ENCODE data around the gene ZNF101.
"Not testable (repeated sequence)": the region's sequence is repeated elsewhere in the genome, so short reads cannot be mapped to it uniquely, and the experiment has no call there.

Gene ZNF101

GRCh38 chr19:19670070-19670551, 1.5 kb downstream of the ZNF101 start:
- Histone ChIP-seq H3K9ac (ENCODE audit: low read depth, low read length) (peak overlapping the region; percentile 87), H3K9me3 (ENCODE audit: insufficient read depth, low read depth, low read length) (no peaks in the 10 kb centered on the region; the same call in 1 of the 2 replicates), H3K4me1 (ENCODE audit: insufficient read depth, low read length) (peaks cover 9% of the 10 kb centered on the region; the same call in 1 of the 2 replicates), H3K27me3 (ENCODE audit: insufficient read depth, low read length) (no peaks in the 10 kb centered on the region), H3K36me3 (ENCODE audit: insufficient read depth, low read depth, low read length) (peaks cover 23% of the 10 kb centered on the region), H3K4me3 (ENCODE audit: low read length) (peak overlapping the region; percentile 85), H3K27ac (ENCODE audit: low read length) (no peak overlapping the region)

DNA sequence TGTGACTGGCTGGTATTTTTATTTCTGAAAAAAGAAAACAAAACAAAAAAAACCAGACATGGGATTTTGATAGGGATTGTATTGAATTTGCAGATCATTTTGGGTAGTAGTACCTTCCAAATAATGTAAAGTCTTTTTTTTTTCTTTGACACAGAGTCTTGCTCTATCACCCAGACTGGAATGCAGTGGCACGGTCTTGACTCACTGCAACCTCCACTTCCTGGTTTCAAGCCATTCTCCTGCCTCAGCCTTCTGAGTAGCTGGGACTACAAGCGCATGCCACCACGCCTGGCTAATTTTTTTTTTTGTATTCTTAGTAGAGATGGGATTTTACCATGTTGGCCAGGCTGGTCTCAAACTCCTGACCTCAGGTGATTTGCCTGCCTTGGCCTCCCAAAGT, 4.2 kb downstream of the ZNF101 start:
- no peak overlapping the region for H3K9ac ChIP-seq (ENCODE audit: low read depth, low read length)
- H3K36me3 ChIP-seq (ENCODE audit: insufficient read depth, low read depth, low read length) = peaks cover 48% of the 10 kb centered on the region
- no peaks in the 10 kb centered on the region for H3K27me3 ChIP-seq (ENCODE audit: insufficient read depth, low read length)
- H3K4me1 ChIP-seq (ENCODE audit: insufficient read depth, low read length) = peaks cover 9% of the 10 kb centered on the region; the same call in 1 of the 2 replicates
- no peaks in the 10 kb centered on the region; the same call in 1 of the 2 replicates for H3K9me3 ChIP-seq (ENCODE audit: insufficient read depth, low read depth, low read length)
- no peak overlapping the region for H3K27ac ChIP-seq (ENCODE audit: low read length)
- no peak overlapping the region for H3K4me3 ChIP-seq (ENCODE audit: low read length)

- Histone ChIP-seq H3K9ac (ENCODE audit: low read depth, low read length) (no peak overlapping the region), H3K36me3 (ENCODE audit: insufficient read depth, low read depth, low read length) (peaks cover 63% of the 10 kb centered on the region), H3K4me1 (ENCODE audit: insufficient read depth, low read length) (peaks cover 4% of the 10 kb centered on the region; the same call in 1 of the 2 replicates), H3K27ac (ENCODE audit: low read length) (no peak overlapping the region), H3K9me3 (ENCODE audit: insufficient read depth, low read depth, low read length) (no peaks in the 10 kb centered on the region; the same call in none of the 2 replicates), H3K27me3 (ENCODE audit: insufficient read depth, low read length) (no peaks in the 10 kb centered on the region), H3K4me3 (ENCODE audit: low read length) (no peak overlapping the region)
Measured at GRCh38 chr19:19674315-19674714, 5.7 kb downstream of the ZNF101 start.

DNA sequence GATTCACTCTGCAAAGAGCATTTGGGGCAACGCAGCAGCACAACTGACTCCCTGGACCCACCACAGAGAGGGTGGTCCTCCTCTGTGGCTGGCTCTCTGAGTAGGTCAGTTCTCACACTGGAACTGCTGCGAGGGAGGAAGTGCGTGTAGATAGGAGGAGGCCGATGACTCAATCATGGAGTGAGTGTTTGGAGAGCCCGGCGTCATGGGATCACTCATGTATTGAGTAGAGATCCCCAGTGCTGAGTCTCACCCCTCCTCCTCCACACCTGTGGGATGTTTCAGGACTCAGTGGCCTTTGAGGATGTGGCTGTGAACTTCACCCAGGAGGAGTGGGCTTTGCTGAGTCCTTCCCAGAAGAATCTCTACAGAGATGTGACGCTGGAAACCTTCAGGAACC, 8.9 kb downstream of the ZNF101 start:
- Histone ChIP-seq H3K27ac (ENCODE audit: low read length) (no peak overlapping the region), H3K4me3 (ENCODE audit: low read length) (no peak overlapping the region)

DNA sequence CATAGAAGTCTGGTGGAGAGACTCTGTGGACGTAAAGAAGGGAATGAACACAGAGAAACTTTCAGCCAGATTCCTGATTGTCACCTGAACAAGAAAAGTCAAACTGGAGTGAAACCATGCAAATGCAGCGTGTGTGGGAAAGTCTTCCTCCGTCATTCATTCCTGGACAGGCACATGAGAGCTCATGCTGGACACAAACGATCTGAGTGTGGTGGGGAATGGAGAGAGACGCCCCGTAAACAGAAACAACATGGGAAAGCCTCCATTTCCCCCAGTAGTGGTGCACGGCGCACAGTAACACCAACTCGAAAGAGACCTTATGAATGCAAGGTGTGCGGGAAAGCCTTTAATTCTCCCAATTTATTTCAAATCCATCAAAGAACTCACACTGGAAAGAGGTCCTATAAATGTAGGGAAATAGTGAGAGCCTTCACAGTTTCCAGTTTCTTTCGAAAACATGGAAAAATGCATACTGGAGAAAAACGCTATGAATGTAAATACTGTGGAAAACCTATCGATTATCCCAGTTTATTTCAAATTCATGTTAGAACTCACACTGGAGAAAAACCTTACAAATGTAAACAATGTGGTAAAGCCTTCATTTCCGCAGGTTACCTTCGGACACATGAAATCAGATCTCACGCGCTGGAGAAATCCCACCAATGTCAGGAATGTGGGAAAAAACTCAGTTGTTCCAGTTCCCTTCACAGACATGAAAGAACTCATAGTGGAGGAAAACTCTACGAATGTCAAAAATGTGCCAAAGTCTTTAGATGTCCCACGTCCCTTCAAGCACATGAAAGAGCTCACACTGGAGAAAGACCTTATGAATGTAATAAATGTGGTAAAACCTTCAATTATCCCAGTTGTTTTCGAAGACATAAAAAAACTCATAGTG, 10.8 kb downstream of the ZNF101 start:
- H3K27ac ChIP-seq (ENCODE audit: low read length) = no peak overlapping the region
- no peaks in the 10 kb centered on the region for H3K27me3 ChIP-seq (ENCODE audit: insufficient read depth, low read length)
- peaks cover 66% of the 10 kb centered on the region for H3K36me3 ChIP-seq (ENCODE audit: insufficient read depth, low read depth, low read length)
- H3K4me3 ChIP-seq (ENCODE audit: low read length) = no peak overlapping the region
- peaks cover 5% of the 10 kb centered on the region for H3K9me3 ChIP-seq (ENCODE audit: insufficient read depth, low read depth, low read length)
- H3K9ac ChIP-seq (ENCODE audit: low read depth, low read length) = no peak overlapping the region
- H3K4me1 ChIP-seq (ENCODE audit: insufficient read depth, low read length) = no peaks in the 10 kb centered on the region

More for the DNA sequence above, 8.9 kb downstream of the ZNF101 start:
- Histone ChIP-seq H3K4me1 (ENCODE audit: insufficient read depth, low read length) (no peaks in the 10 kb centered on the region), H3K27me3 (ENCODE audit: insufficient read depth, low read length) (no peaks in the 10 kb centered on the region), H3K9ac (ENCODE audit: low read depth, low read length) (no peak overlapping the region), H3K9me3 (ENCODE audit: insufficient read depth, low read depth, low read length) (peaks cover 5% of the 10 kb centered on the region), H3K36me3 (ENCODE audit: insufficient read depth, low read depth, low read length) (peaks cover 81% of the 10 kb centered on the region)

DNA sequence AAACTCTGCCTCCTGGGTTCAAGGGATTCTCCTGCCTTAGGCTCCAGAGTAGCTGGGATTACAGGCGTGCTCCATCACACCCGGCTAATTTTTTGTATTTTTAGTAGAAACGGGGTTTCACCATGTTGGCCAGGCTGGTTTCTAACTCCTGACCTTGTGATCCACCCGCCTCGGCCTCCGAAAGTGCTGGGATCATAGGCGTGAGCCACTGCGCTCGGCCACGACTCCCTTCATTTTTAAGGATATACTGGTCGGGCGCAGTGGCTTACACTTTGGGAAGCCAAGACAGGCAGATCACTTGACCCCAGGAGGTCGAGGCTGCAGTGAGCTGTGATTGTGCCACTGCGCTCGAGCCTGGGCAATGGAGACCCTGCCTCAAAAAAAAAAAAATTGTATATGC, 17.5 kb downstream of the ZNF101 start:
- H3K9ac ChIP-seq (ENCODE audit: low read depth, low read length); H3K4me1 ChIP-seq (ENCODE audit: insufficient read depth, low read length); H3K27me3 ChIP-seq (ENCODE audit: insufficient read depth, low read length); H3K9me3 ChIP-seq (ENCODE audit: insufficient read depth, low read depth, low read length); H3K27ac ChIP-seq (ENCODE audit: low read length); H3K4me3 ChIP-seq (ENCODE audit: low read length): not testable (repeated sequence)
- peaks cover 10% of the 10 kb centered on the region for H3K36me3 ChIP-seq (ENCODE audit: insufficient read depth, low read depth, low read length)

- Histone ChIP-seq H3K4me1 (ENCODE audit: insufficient read depth, low read length) (no peaks in the 10 kb centered on the region), H3K27ac (ENCODE audit: low read length) (no peak overlapping the region), H3K36me3 (ENCODE audit: insufficient read depth, low read depth, low read length) (peaks cover 6% of the 10 kb centered on the region; the same call in 1 of the 2 replicates), H3K4me3 (ENCODE audit: low read length) (no peak overlapping the region), H3K9me3 (ENCODE audit: insufficient read depth, low read depth, low read length) (no peaks in the 10 kb centered on the region), H3K9ac (ENCODE audit: low read depth, low read length) (no peak overlapping the region), H3K27me3 (ENCODE audit: insufficient read depth, low read length) (no peaks in the 10 kb centered on the region)
Measured at GRCh38 chr19:19686580-19686979, 17.9 kb downstream of the ZNF101 start.

- Histone ChIP-seq H3K27ac (ENCODE audit: low read length) (no peak overlapping the region), H3K9ac (ENCODE audit: low read depth, low read length) (no peak overlapping the region), H3K4me3 (ENCODE audit: low read length) (no peak overlapping the region), H3K4me1 (ENCODE audit: insufficient read depth, low read length) (no peaks in the 10 kb centered on the region), H3K36me3 (ENCODE audit: insufficient read depth, low read depth, low read length) (peaks cover 2% of the 10 kb centered on the region; the same call in 1 of the 2 replicates), H3K9me3 (ENCODE audit: insufficient read depth, low read depth, low read length) (no peaks in the 10 kb centered on the region), H3K27me3 (ENCODE audit: insufficient read depth, low read length) (no peaks in the 10 kb centered on the region)
Measured at GRCh38 chr19:19687090-19687489, 18.5 kb downstream of the ZNF101 start.

- not testable (repeated sequence) for H3K9me3 ChIP-seq (ENCODE audit: insufficient read depth, low read depth, low read length); H3K27ac ChIP-seq (ENCODE audit: low read length); H3K27me3 ChIP-seq (ENCODE audit: insufficient read depth, low read length); H3K9ac ChIP-seq (ENCODE audit: low read depth, low read length); H3K36me3 ChIP-seq (ENCODE audit: insufficient read depth, low read depth, low read length); H3K4me3 ChIP-seq (ENCODE audit: low read length); H3K4me1 ChIP-seq (ENCODE audit: insufficient read depth, low read length)
Measured at GRCh38 chr19:19689023-19689422, 20.4 kb downstream of the ZNF101 start.

DNA sequence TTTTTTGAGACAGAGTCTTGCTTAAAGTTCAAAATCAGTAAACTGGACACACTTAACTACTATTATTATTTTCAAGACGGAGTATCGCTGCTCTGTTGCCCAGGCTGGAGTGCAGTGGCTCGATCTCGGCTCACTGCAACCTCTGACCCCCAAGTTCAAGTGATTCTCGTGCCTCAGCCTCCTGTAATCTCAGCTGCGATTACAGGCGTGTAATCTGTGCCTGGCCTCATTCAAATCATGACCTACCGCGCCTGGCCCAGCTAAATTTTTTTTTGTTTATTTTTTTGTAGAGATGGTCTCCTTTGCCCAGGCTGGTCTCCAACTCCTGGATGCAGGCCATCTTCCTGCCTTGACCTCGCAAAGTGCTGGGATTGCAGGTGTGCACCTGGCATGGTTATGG, 23.0 kb downstream of the ZNF101 start:
- Histone ChIP-seq H3K9me3 (ENCODE audit: insufficient read depth, low read depth, low read length) (no peaks in the 10 kb centered on the region), H3K9ac (ENCODE audit: low read depth, low read length) (no peak overlapping the region), H3K4me3 (ENCODE audit: low read length) (no peak overlapping the region), H3K36me3 (ENCODE audit: insufficient read depth, low read depth, low read length) (no peaks in the 10 kb centered on the region), H3K4me1 (ENCODE audit: insufficient read depth, low read length) (no peaks in the 10 kb centered on the region), H3K27ac (ENCODE audit: low read length) (no peak overlapping the region), H3K27me3 (ENCODE audit: insufficient read depth, low read length) (no peaks in the 10 kb centered on the region)

DNA sequence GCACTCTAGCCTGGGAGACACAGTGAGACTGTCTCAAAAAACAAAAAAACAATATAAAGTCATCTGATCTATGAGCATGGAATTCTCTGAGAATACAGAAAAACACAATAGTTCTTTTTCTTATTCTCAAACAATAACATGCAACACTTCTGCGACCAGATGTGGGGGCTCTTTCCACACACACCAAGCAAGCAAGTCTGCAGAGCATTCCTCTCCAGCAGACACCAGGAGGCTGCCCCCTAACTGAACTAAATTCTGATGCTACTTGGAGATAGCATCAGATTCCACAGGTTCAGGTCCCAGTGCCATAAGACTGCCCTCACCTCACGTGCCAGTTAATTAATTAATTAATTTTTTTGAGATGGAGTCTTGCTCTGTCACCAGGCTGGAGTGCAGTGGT, 27.7 kb downstream of the ZNF101 start:
- no peaks in the 10 kb centered on the region for H3K27me3 ChIP-seq (ENCODE audit: insufficient read depth, low read length)
- H3K36me3 ChIP-seq (ENCODE audit: insufficient read depth, low read depth, low read length) = no peaks in the 10 kb centered on the region
- no peaks in the 10 kb centered on the region; the same call in 1 of the 2 replicates for H3K9me3 ChIP-seq (ENCODE audit: insufficient read depth, low read depth, low read length)
- no peaks in the 10 kb centered on the region for H3K4me1 ChIP-seq (ENCODE audit: insufficient read depth, low read length)
- H3K27ac ChIP-seq (ENCODE audit: low read length) = no peak overlapping the region
- H3K9ac ChIP-seq (ENCODE audit: low read depth, low read length) = no peak overlapping the region
- no peak overlapping the region for H3K4me3 ChIP-seq (ENCODE audit: low read length)

DNA sequence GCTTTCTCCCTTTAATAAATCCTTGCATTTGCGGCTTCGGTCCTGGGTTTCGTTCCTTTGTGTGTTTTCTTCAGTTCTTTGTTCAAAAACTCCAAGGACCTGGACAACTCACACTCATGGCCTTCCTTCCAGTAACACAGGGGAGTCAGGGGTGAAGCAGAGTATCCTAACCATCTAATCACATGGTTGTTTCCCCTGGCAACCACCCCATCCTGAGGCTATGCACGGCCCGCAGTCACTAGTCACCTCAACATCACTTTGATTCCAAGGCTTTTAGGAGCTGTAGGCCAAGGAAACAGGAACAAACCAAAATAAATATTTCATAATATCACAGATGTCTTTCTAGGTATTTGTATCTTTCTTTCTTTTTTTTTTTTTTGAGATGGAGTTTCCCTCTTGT, 28.9 kb downstream of the ZNF101 start:
- no peaks in the 10 kb centered on the region; the same call in 1 of the 2 replicates for H3K9me3 ChIP-seq (ENCODE audit: insufficient read depth, low read depth, low read length)
- no peak overlapping the region for H3K9ac ChIP-seq (ENCODE audit: low read depth, low read length)
- no peaks in the 10 kb centered on the region for H3K36me3 ChIP-seq (ENCODE audit: insufficient read depth, low read depth, low read length)
- no peak overlapping the region for H3K27ac ChIP-seq (ENCODE audit: low read length)
- no peaks in the 10 kb centered on the region for H3K4me1 ChIP-seq (ENCODE audit: insufficient read depth, low read length)
- no peaks in the 10 kb centered on the region for H3K27me3 ChIP-seq (ENCODE audit: insufficient read depth, low read length)
- H3K4me3 ChIP-seq (ENCODE audit: low read length) = no peak overlapping the region
